Measurements from ENCODE around the gene CD1E.

DNA sequence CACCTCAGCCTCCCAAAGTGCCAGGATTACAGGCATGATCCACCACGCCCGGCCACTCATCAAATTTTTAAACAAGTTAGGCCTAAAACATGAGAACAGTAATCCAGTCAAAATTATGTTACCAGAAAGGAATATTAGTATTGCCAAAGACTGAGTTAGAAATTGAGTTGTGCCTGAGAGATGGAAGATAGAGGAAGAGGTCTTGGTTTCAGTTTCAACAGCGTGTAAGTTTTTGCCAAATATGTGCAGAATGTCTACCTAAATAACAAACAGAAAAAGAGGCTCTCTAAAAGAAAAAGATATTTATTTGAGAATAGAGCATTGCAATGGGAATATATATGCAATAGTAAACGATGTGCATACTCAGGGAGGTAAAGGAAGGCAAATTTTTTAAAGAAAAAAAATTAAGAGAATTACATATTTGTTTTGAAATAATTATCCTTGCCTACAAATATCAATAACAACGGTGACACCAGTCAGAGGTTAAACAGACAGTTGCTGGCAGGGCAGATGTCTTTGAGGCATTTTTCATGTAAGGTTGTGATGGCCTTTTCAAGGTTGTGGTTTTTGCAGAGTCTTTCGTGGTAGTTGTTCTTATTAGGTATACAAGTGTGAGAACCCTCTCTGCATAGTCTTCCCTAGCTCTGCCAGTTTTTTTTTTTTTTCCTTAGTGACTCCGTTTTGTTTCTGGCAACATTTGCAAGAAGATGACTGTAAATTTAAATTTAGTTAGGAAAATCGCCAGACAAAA is 20.1 kb upstream of the CD1E start:
- TF ChIP-seq, protein P1, sequence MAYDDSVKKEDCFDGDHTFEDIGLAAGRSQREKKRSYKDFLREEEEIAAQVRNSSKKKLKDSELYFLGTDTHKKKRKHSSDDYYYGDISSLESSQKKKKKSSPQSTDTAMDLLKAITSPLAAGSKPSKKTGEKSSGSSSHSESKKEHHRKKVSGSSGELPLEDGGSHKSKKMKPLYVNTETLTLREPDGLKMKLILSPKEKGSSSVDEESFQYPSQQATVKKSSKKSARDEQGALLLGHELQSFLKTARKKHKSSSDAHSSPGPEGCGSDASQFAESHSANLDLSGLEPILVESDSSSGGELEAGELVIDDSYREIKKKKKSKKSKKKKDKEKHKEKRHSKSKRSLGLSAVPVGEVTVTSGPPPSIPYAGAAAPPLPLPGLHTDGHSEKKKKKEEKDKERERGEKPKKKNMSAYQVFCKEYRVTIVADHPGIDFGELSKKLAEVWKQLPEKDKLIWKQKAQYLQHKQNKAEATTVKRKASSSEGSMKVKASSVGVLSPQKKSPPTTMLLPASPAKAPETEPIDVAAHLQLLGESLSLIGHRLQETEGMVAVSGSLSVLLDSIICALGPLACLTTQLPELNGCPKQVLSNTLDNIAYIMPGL (CRISPR knock-in tag; IDR thresholded peaks at IDR 0.05): no peak
- TF ChIP-seq CREM (CRISPR knock-in tag; IDR thresholded peaks at IDR 0.05) (no peak), TCF7 (CRISPR knock-in tag; IDR thresholded peaks at IDR 0.05; ENCODE audit: low read depth) (no peak), IRF2 (CRISPR knock-in tag; IDR thresholded peaks at IDR 0.05; ENCODE audit: borderline replicate concordance, low read depth) (no peak), SMAD4 (CRISPR knock-in tag; IDR thresholded peaks at IDR 0.05) (no peak), NR2C2 (CRISPR knock-in tag; IDR thresholded peaks at IDR 0.05) (no peak), CBFB (CRISPR knock-in tag; IDR thresholded peaks at IDR 0.05; ENCODE audit: low read depth) (no peak), PRRX2 (CRISPR knock-in tag; IDR thresholded peaks at IDR 0.05) (no peak)
- TF ChIP-seq, protein P2, sequence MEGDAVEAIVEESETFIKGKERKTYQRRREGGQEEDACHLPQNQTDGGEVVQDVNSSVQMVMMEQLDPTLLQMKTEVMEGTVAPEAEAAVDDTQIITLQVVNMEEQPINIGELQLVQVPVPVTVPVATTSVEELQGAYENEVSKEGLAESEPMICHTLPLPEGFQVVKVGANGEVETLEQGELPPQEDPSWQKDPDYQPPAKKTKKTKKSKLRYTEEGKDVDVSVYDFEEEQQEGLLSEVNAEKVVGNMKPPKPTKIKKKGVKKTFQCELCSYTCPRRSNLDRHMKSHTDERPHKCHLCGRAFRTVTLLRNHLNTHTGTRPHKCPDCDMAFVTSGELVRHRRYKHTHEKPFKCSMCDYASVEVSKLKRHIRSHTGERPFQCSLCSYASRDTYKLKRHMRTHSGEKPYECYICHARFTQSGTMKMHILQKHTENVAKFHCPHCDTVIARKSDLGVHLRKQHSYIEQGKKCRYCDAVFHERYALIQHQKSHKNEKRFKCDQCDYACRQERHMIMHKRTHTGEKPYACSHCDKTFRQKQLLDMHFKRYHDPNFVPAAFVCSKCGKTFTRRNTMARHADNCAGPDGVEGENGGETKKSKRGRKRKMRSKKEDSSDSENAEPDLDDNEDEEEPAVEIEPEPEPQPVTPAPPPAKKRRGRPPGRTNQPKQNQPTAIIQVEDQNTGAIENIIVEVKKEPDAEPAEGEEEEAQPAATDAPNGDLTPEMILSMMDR (IDR thresholded peaks at IDR 0.05): no peak
- TF ChIP-seq, protein P3, sequence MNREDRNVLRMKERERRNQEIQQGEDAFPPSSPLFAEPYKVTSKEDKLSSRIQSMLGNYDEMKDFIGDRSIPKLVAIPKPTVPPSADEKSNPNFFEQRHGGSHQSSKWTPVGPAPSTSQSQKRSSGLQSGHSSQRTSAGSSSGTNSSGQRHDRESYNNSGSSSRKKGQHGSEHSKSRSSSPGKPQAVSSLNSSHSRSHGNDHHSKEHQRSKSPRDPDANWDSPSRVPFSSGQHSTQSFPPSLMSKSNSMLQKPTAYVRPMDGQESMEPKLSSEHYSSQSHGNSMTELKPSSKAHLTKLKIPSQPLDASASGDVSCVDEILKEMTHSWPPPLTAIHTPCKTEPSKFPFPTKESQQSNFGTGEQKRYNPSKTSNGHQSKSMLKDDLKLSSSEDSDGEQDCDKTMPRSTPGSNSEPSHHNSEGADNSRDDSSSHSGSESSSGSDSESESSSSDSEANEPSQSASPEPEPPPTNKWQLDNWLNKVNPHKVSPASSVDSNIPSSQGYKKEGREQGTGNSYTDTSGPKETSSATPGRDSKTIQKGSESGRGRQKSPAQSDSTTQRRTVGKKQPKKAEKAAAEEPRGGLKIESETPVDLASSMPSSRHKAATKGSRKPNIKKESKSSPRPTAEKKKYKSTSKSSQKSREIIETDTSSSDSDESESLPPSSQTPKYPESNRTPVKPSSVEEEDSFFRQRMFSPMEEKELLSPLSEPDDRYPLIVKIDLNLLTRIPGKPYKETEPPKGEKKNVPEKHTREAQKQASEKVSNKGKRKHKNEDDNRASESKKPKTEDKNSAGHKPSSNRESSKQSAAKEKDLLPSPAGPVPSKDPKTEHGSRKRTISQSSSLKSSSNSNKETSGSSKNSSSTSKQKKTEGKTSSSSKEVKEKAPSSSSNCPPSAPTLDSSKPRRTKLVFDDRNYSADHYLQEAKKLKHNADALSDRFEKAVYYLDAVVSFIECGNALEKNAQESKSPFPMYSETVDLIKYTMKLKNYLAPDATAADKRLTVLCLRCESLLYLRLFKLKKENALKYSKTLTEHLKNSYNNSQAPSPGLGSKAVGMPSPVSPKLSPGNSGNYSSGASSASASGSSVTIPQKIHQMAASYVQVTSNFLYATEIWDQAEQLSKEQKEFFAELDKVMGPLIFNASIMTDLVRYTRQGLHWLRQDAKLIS (CRISPR knock-in tag; IDR thresholded peaks at IDR 0.05; ENCODE audit: borderline replicate concordance): no peak
- TF ChIP-seq, protein P4, sequence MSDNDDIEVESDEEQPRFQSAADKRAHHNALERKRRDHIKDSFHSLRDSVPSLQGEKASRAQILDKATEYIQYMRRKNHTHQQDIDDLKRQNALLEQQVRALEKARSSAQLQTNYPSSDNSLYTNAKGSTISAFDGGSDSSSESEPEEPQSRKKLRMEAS (CRISPR knock-in tag; IDR thresholded peaks at IDR 0.05): no peak
- TF ChIP-seq, protein P5, sequence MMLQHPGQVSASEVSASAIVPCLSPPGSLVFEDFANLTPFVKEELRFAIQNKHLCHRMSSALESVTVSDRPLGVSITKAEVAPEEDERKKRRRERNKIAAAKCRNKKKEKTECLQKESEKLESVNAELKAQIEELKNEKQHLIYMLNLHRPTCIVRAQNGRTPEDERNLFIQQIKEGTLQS (CRISPR knock-in tag; conservative IDR thresholded peaks at IDR 0.05): no peak
